ENCODE measurements around the gene C16orf74.

DNA sequence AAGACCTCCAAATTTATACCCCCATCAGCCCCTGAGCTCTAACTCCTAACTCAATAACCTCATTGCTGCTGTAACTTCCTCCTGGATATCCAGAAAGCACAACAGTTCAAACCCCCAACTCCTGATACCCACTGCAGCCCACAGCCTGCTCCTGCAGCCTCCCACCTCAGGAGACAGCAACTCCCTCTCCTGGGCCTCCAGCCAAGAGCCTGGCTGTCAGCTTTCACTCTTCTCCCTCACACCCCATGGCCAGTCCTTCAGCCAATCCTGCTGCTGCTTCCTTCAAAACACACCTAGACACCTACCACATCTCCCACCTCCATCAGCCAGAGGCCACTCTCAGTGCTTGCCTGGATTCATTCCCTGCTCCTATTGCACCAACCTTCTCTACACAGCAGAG, 67.5 kb downstream of the C16orf74 start:
- TF ChIP-seq, protein P1, sequence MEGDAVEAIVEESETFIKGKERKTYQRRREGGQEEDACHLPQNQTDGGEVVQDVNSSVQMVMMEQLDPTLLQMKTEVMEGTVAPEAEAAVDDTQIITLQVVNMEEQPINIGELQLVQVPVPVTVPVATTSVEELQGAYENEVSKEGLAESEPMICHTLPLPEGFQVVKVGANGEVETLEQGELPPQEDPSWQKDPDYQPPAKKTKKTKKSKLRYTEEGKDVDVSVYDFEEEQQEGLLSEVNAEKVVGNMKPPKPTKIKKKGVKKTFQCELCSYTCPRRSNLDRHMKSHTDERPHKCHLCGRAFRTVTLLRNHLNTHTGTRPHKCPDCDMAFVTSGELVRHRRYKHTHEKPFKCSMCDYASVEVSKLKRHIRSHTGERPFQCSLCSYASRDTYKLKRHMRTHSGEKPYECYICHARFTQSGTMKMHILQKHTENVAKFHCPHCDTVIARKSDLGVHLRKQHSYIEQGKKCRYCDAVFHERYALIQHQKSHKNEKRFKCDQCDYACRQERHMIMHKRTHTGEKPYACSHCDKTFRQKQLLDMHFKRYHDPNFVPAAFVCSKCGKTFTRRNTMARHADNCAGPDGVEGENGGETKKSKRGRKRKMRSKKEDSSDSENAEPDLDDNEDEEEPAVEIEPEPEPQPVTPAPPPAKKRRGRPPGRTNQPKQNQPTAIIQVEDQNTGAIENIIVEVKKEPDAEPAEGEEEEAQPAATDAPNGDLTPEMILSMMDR (IDR thresholded peaks at IDR 0.05), result no peak
- TF ChIP-seq POLR2A (IDR thresholded peaks at IDR 0.05), result no peak
